H1 (cell line): ENCODE measurements around the gene C12orf43. TPM values are rescaled to one million over a fixed set of nuclear protein-coding genes. Genes with fewer than 3 reads are reported as not detected.

ENCODE experiments used
- CTCF ChIA-PET: fragments of 300-600 bp; sonication (Branson Sonifier 250); formaldehyde crosslinking; loops from one replicate; lab custom pipeline; 2021; ENCODE audit not compliant: partially characterized antibody; lab: Charles Lee
- POLR2A ChIA-PET: fragments of 300-600 bp; sonication (Branson Sonifier 250); formaldehyde crosslinking; loops from one replicate; lab custom pipeline; 2021; ENCODE audit warnings: inconsistent platforms; ENCODE audit not compliant: partially characterized antibody; lab: Charles Lee
- DNase-seq, 2 experiments: peaks; one replicate each; pipeline versions ENCODE4 v3.0.0 to v3.0.0-alpha.2; 2010 to 2022; ENCODE audit warnings: low spot score in 2 of 2, low read depth in 1 of 2, mixed read lengths in 1 of 2
- FAIRE-seq: peaks from 2 replicates; lab custom pipeline; 2011; peaks lifted over from hg19 to GRCh38; lab: Jason Lieb, UNC
- H2AFZ ChIP-seq: 2 replicates; pipeline ENCODE4 v1.8.1; 2012; ENCODE audit warnings: low read length, inconsistent platforms
- H2AK5ac ChIP-seq: 2 replicates; pipeline ENCODE4 v1.6.1; 2013; ENCODE audit warnings: low read depth, low read length
- H2BK120ac ChIP-seq: replicated peaks from 2 replicates; pipeline ENCODE3; 2013; ENCODE audit warnings: low read depth, low read length, inconsistent platforms
- H2BK12ac ChIP-seq: 2 replicates; pipeline ENCODE4 v1.6.1; 2013; ENCODE audit warnings: low read depth, low read length
- H2BK15ac ChIP-seq: 2 replicates; pipeline ENCODE4 v1.6.1; 2013; ENCODE audit warnings: low read length
- H2BK20ac ChIP-seq: 2 replicates; pipeline ENCODE4 v1.6.1; 2013; ENCODE audit warnings: low read length
- H2BK5ac ChIP-seq: 2 replicates; pipeline ENCODE4 v1.6.1; 2013; ENCODE audit warnings: low read depth, low read length
- H3K14ac ChIP-seq: 2 replicates; pipeline ENCODE4 v1.6.1; 2013; ENCODE audit warnings: inconsistent platforms; ENCODE audit not compliant: insufficient read length
- H3K18ac ChIP-seq: 2 replicates; pipeline ENCODE4 v1.6.1; 2013; ENCODE audit warnings: low read length; ENCODE audit errors: extremely low read depth
- H3K23ac ChIP-seq: 2 replicates; pipeline ENCODE4 v1.6.1; 2013; ENCODE audit warnings: inconsistent platforms; ENCODE audit not compliant: insufficient read length
- H3K23me2 ChIP-seq: 2 replicates; pipeline ENCODE4 v1.6.1; 2013; ENCODE audit warnings: low read depth, low read length
- H3K27ac ChIP-seq: 2 replicates; pipeline ENCODE4 v1.6.1; 2011; ENCODE audit warnings: low read depth, low read length, inconsistent platforms
- H3K27me3 ChIP-seq, 4 experiments: replicated peaks in 1 of 4; 1 replicate in 1 of 4; 2 replicates in 3 of 4; pipeline versions ENCODE4 v1.6.1 to v1.8.1; 2011 to 2013; ENCODE audit warnings: low read length in 3 of 4, mild to moderate bottlenecking in 3 of 4, inconsistent platforms in 2 of 4, mixed read lengths in 2 of 4, moderate library complexity in 1 of 4; ENCODE audit not compliant: control insufficient read depth in 3 of 4, insufficient read depth in 3 of 4; ENCODE audit errors: extremely low read depth in 1 of 4
- H3K36me3 ChIP-seq, 4 experiments: 2 replicates each; pipeline versions ENCODE4 v1.6.1 to v1.8.1; 2011 to 2013; ENCODE audit warnings: mild to moderate bottlenecking in 4 of 4, low read length in 3 of 4, moderate library complexity in 2 of 4, control low read depth in 1 of 4, inconsistent platforms in 1 of 4; ENCODE audit not compliant: insufficient read depth in 4 of 4, control insufficient read depth in 2 of 4
- H3K4ac ChIP-seq: replicated peaks from 2 replicates; pipeline ENCODE3; 2013; ENCODE audit warnings: low read length, low read depth, mixed read lengths, inconsistent platforms; ENCODE audit not compliant: insufficient read length
- H3K4me1 ChIP-seq, 4 experiments: replicated peaks in 1 of 4; 1 replicate in 1 of 4; 2 replicates in 3 of 4; pipeline versions ENCODE4 v1.6.1 to v1.8.1; 2011 to 2013; ENCODE audit warnings: low read length in 3 of 4, inconsistent platforms in 2 of 4, mixed read lengths in 1 of 4; ENCODE audit not compliant: insufficient read depth in 4 of 4, control insufficient read depth in 3 of 4
- H3K4me2 ChIP-seq, 2 experiments: 2 replicates each; pipeline versions ENCODE4 v1.6.1 to v1.8.1; 2011 to 2013; ENCODE audit warnings: low read depth in 2 of 2, low read length in 2 of 2, control low read depth in 1 of 2, inconsistent platforms in 1 of 2, mild to moderate bottlenecking in 1 of 2; ENCODE audit not compliant: insufficient read depth in 1 of 2
- H3K4me3 ChIP-seq, 4 experiments: fragments of 200-600, 300-600 bp in 1 of 4; sonication (generic), shearing (Covaris generic), sonication (Bioruptor Twin) in 1 of 4; 2 replicates each; pipeline versions ENCODE4 v1.5.1 to v1.8.1; 2011 to 2016; ENCODE audit warnings: low read length in 4 of 4, low read depth in 3 of 4, control low read depth in 2 of 4, inconsistent platforms in 2 of 4, mild to moderate bottlenecking in 2 of 4, mixed read lengths in 1 of 4, moderate library complexity in 1 of 4; ENCODE audit not compliant: insufficient read depth in 2 of 4; ENCODE audit errors: extremely low read depth in 1 of 4
- H3K56ac ChIP-seq: replicated peaks from 2 replicates; pipeline ENCODE3; 2013; ENCODE audit warnings: low read depth, mild to moderate bottlenecking, mixed read lengths, low read length, inconsistent platforms; ENCODE audit not compliant: insufficient read length
- H3K79me1 ChIP-seq: 2 replicates; pipeline ENCODE4 v1.6.1; 2013; ENCODE audit warnings: low read depth, low read length, control low read depth
- H3K79me2 ChIP-seq, 2 experiments: 2 replicates each; pipeline versions ENCODE4 v1.6.1 to v1.8.1; 2012 to 2013; ENCODE audit warnings: low read length in 2 of 2, mild to moderate bottlenecking in 2 of 2, inconsistent platforms in 1 of 2; ENCODE audit not compliant: insufficient read depth in 2 of 2, control insufficient read depth in 1 of 2
- H3K9ac ChIP-seq, 4 experiments: replicated peaks in 1 of 4; 1 replicate in 1 of 4; 2 replicates in 3 of 4; pipeline versions ENCODE4 v1.6.1 to v1.8.1; 2011 to 2013; ENCODE audit warnings: low read depth in 3 of 4, low read length in 3 of 4, control low read depth in 2 of 4, mild to moderate bottlenecking in 2 of 4, moderate library complexity in 2 of 4, inconsistent platforms in 1 of 4; ENCODE audit errors: extremely low read depth in 1 of 4
- H3K9me3 ChIP-seq, 2 experiments: 2 replicates each; pipeline versions ENCODE4 v1.6.1 to v1.8.1; 2012 to 2013; ENCODE audit warnings: mild to moderate bottlenecking in 2 of 2, moderate library complexity in 2 of 2, control low read depth in 1 of 2, inconsistent platforms in 1 of 2, low read depth in 1 of 2, low read length in 1 of 2, mixed read lengths in 1 of 2; ENCODE audit not compliant: insufficient read depth in 2 of 2
- H4K20me1 ChIP-seq, 2 experiments: replicated peaks in 1 of 2; 2 replicates each; pipeline versions ENCODE3 to v1.8.1; 2011 to 2013; ENCODE audit warnings: inconsistent platforms in 2 of 2, low read length in 2 of 2, mild to moderate bottlenecking in 1 of 2; ENCODE audit not compliant: insufficient read depth in 2 of 2, control insufficient read depth in 1 of 2
- H4K5ac ChIP-seq: 2 replicates; pipeline ENCODE4 v1.6.1; 2013; ENCODE audit warnings: low read length, low read depth, mixed read lengths, inconsistent platforms; ENCODE audit not compliant: insufficient read length
- H4K8ac ChIP-seq: 2 replicates; pipeline ENCODE4 v1.8.0; 2013; ENCODE audit warnings: mild to moderate bottlenecking, moderate library complexity, low read length, inconsistent platforms; ENCODE audit not compliant: insufficient read depth; ENCODE audit errors: extremely low read depth
- H4K91ac ChIP-seq: replicated peaks from 2 replicates; pipeline ENCODE3; 2013; ENCODE audit warnings: low read length, mixed read lengths, inconsistent platforms; ENCODE audit not compliant: insufficient read length
- CBX5 ChIP-seq: fragments of 300-800, 300-1000 bp; sonication (generic); IDR thresholded peaks from 2 replicates; pipeline ENCODE4 v1.7.1; 2016; ENCODE audit warnings: antibody characterized with exemption, low read length, low read depth
- CEBPB ChIP-seq: IDR thresholded peaks from 2 replicates; pipeline ENCODE4 v1.6.1; 2012; ENCODE audit warnings: low read depth, low read length
- FOSL1 ChIP-seq: IDR thresholded peaks from 2 replicates; pipeline ENCODE4 v1.6.1; 2011; ENCODE audit warnings: mild to moderate bottlenecking, low read depth, low read length, moderate library complexity; ENCODE audit not compliant: insufficient read depth
- HDAC6 ChIP-seq: IDR thresholded peaks from one replicate; pipeline ENCODE4 v1.7.1; 2012; ENCODE audit warnings: low read depth, mild to moderate bottlenecking, inconsistent platforms, low read length, moderate library complexity
- JUND ChIP-seq: IDR thresholded peaks from 2 replicates; pipeline ENCODE4 v1.6.1; 2011; ENCODE audit warnings: mild to moderate bottlenecking, improper control_type of control experiment, low read length
- NANOG ChIP-seq: IDR thresholded peaks from 2 replicates; pipeline ENCODE4 v1.6.1; 2011; ENCODE audit warnings: low read length, low read depth, mild to moderate bottlenecking, inconsistent platforms; ENCODE audit not compliant: insufficient read depth, poor library complexity, severe bottlenecking
- NRF1 ChIP-seq: IDR thresholded peaks from 2 replicates; pipeline ENCODE4 v1.6.1; 2011; ENCODE audit warnings: mild to moderate bottlenecking, low read depth, low read length, improper control_type of control experiment
- POU5F1 ChIP-seq: IDR thresholded peaks from 2 replicates; pipeline ENCODE4 v1.6.1; 2011; ENCODE audit warnings: low read depth, mild to moderate bottlenecking, low read length, moderate library complexity
- SAP30 ChIP-seq: fragments of 300-600 bp; sonication (generic); IDR thresholded peaks from 2 replicates; pipeline ENCODE4 v1.7.1; 2012; ENCODE audit warnings: low read length, moderate library complexity, mild to moderate bottlenecking, inconsistent platforms; ENCODE audit not compliant: insufficient read depth, insufficient replicate concordance
- SIX5 ChIP-seq: IDR thresholded peaks from 2 replicates; pipeline ENCODE4 v1.6.1; 2011; ENCODE audit warnings: mild to moderate bottlenecking, low read depth, low read length
- SP2 ChIP-seq: IDR thresholded peaks from 2 replicates; pipeline ENCODE4 v1.6.1; 2012; ENCODE audit warnings: mild to moderate bottlenecking, low read length, inconsistent platforms
- TCF12 ChIP-seq: IDR thresholded peaks from 2 replicates; pipeline ENCODE4 v1.6.1; 2011; ENCODE audit warnings: low read depth, mild to moderate bottlenecking, low read length
- TEAD4 ChIP-seq: IDR thresholded peaks from 2 replicates; pipeline ENCODE4 v1.6.1; 2012; ENCODE audit warnings: low read depth, low read length, inconsistent platforms, mixed read lengths
- WGBS, 2 experiments: shearing (Covaris generic) in 1 of 2; methylation state at CpG; one replicate each; pipeline versions ENCODE4 v1.1.6 to v1.1.7; 2013 to 2015; ENCODE audit warnings: low lambda C conversion rate in 2 of 2, mixed read lengths in 2 of 2, inconsistent platforms in 1 of 2, low coverage in 1 of 2, missing lambda C conversion rate in 1 of 2; ENCODE audit not compliant: insufficient replicate concordance in 2 of 2, insufficient coverage in 1 of 2, insufficient read length in 1 of 2; ENCODE audit errors: extremely low coverage in 1 of 2, missing lambda C conversion rate in 1 of 2; 5-methylcytosine and 5-hydroxymethylcytosine counted together
- polyA plus RNA-seq, 7 experiments: library from polyadenylated mRNA; depleted of rRNA in 3 of 7; stranded (reverse) in 5 of 7; unstranded in 2 of 7; fragments of >200 nt in 5 of 7; fragments of 200-250 nt in 2 of 7; gene quantifications; 1 replicate in 5 of 7; 2 replicates in 1 of 7; 4 replicates in 1 of 7; pipeline versions ENCODE4 v1.2.1 to v1.2.3, GENCODE V29; 2011 to 2013; ENCODE audit warnings: missing spikeins in 2 of 7, mixed read lengths in 2 of 7
- total RNA-seq: library from RNA; stranded (reverse); fragmentation: NEBNext Ultra II Directional; extraction: Animal tissue kit (Norgen Biotek cat#: 25700); gene quantifications from 2 replicates; pipeline ENCODE4 v1.2.1, GENCODE V29; 2021

Gene C12orf43
- total and polyA plus RNA-seq, 2 of the 8 experiments (the other 6 are each of a cell fraction or from before 2014, with no cell fraction given): 9.2 to 22.3 TPM

DNA sequence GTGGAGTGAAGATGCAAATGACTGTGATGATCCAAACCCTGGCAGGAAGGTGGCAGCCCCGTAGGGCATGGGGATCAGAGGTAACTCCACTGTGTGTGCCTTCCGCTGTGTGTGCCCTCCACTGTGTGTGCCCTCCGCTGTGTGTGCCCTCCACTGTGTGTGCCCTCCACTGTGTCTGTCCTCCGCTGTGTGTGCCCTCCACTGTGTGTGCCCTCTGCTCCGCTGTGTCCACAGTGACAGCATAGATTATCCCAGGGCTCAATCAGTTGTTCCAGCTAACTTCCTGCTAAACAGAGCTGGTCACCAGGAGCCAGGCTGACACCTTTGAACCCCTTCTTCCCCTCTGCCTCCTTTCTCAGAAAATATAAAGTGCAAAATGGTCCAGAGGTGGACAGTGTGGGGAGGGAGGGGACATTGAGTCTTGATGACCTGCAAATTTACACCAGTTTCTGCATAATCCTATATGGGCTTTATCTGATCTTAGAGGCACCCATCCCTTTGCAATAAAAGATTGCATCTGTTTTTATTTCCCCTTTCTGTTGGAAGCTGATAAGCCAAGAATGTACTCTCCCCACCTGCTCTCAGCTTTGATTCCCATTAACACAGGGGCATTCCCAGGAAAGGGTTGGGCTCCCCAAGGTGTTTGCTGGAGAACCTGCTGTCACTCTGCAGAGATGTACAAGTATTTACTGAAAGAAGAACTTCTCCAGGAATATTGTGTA, 59.5 kb downstream of the C12orf43 start:
- H2BK20ac ChIP-seq: no peak overlapping the region
- H3K79me1 ChIP-seq: no peaks in the 10 kb centered on the region
- H2BK5ac ChIP-seq: no peak overlapping the region
- 70% methylated on average over 5 of the region's 5 CpGs; no CpG with 5 or more reads in 1 of the 2 experiments for WGBS, 2 experiments
- H4K20me1 ChIP-seq: no peaks in the 10 kb centered on the region
- no peaks in the 10 kb centered on the region for H3K79me2 ChIP-seq
- DNase-seq (no peak), FAIRE-seq (no peak)
- H3K9me3 ChIP-seq: 0 out of 4 replicates have a peak, but pooled peaks cover 0 to 2% of the 10 kb centered on the region in 2 experiments
- no peak overlapping the region for H3K18ac ChIP-seq
- no peak overlapping the region for H3K14ac ChIP-seq
- no peak overlapping the region for H2AFZ ChIP-seq
- no peak overlapping the region for H3K4me2 ChIP-seq
- H4K8ac ChIP-seq: no peak overlapping the region
- H2AK5ac ChIP-seq: no peak overlapping the region
- H3K23ac ChIP-seq: no peak overlapping the region
- H4K91ac ChIP-seq: no peak overlapping the region
- H4K5ac ChIP-seq: no peak overlapping the region
- H3K9ac ChIP-seq: no peak overlapping the region; a peak in 1 of 7 replicates
- CTCF ChIA-PET: interaction anchor here (0.7 to 5.6 kb wide), 10 partner anchors 8 to 307 kb away, joined by 3 to 24 read pairs (median 3); no protein-coding TSS in a partner anchor
- H3K4ac ChIP-seq: no peak overlapping the region
- H3K4me3 ChIP-seq: no peak overlapping the region
- no peak overlapping the region for H2BK120ac ChIP-seq
- H2BK15ac ChIP-seq: no peak overlapping the region
- POLR2A ChIA-PET: interaction anchor here (1.5 kb wide), 1 partner anchor 53 kb away, joined by 3 read pairs; the partner anchor contains the start of gene SPPL3
- H2BK12ac ChIP-seq: no peak overlapping the region; the same call in 1 of the 2 replicates
- no peaks in the 10 kb centered on the region for H3K4me1 ChIP-seq
- H3K56ac ChIP-seq: no peak overlapping the region
- H3K27me3 ChIP-seq: no peaks in the 10 kb centered on the region
- no peaks in the 10 kb centered on the region for H3K23me2 ChIP-seq
- no peaks in the 10 kb centered on the region for H3K36me3 ChIP-seq
- no peak overlapping the region for H3K27ac ChIP-seq
- no peak for TF ChIP-seq CEBPB
- no peak for TF ChIP-seq POU5F1
- TF ChIP-seq TCF12: no peak
- no peak for TF ChIP-seq NRF1
- TF ChIP-seq FOSL1: no peak
- no peak for TF ChIP-seq SP2
- TF ChIP-seq SAP30: no peak
- no peak for TF ChIP-seq CBX5
- TF ChIP-seq NANOG: no peak
- TF ChIP-seq HDAC6: no peak
- TF ChIP-seq JUND: no peak
- no peak for TF ChIP-seq TEAD4
- no peak for TF ChIP-seq SIX5
